Testis (tissue), 3 donors: ENCODE measurements around the gene SPSB3. TPM values are rescaled to one million over a fixed set of nuclear protein-coding genes. Genes with fewer than 3 reads are reported as not detected.

Source experiments
- DNase-seq: peaks from one replicate; pipeline ENCODE4 v3.0.0-alpha.2; 2019
- H3K27ac ChIP-seq, 2 donors: fragments of 200-600 bp; sonication (generic); one replicate each; pipeline ENCODE4 v1.5.1; 2019
- H3K27me3 ChIP-seq: fragments of 200-600 bp; sonication (generic); one replicate; pipeline ENCODE4 v1.5.1; 2019
- H3K36me3 ChIP-seq: fragments of 200-600 bp; sonication (generic); one replicate; pipeline ENCODE4 v1.5.1; 2017; ENCODE audit warnings: low read depth; ENCODE audit errors: missing control alignments
- H3K4me1 ChIP-seq: fragments of 200-600 bp; sonication (generic); one replicate; pipeline ENCODE4 v1.5.1; 2019
- H3K4me3 ChIP-seq, 2 donors: fragments of 200-600 bp; sonication (generic); one replicate each; pipeline ENCODE4 v1.5.1; 2017 to 2019
- H3K9me3 ChIP-seq: fragments of 200-600 bp; sonication (generic); one replicate; pipeline ENCODE4 v1.5.1; 2017
- POLR2A ChIP-seq: fragments of 450-650 bp; IDR thresholded peaks from one replicate; pipeline ENCODE4 v1.6.1; 2017; ENCODE audit warnings: antibody characterized with exemption, mild to moderate bottlenecking, moderate library complexity
- WGBS, 2 donors: methylation state at CpG; one replicate each; pipeline ENCODE4 v1.1.5; 2018; 5-methylcytosine and 5-hydroxymethylcytosine counted together
- intact Hi-C: fragments of 100-400 bp; cut with DNase I; formaldehyde crosslinking; loops from one replicate; pipeline ENCODE4 v1.15.1; 2023; ENCODE audit warnings: low total_unique reads
- polyA plus RNA-seq: library from polyadenylated mRNA; stranded (reverse); fragments of 350-450 nt; fragmentation: Illumina TruSeq; extraction: RNeasy Lipid Tissue Mini Kit (QIAGEN cat#74804); gene quantifications from one replicate; pipeline ENCODE4 v1.2.3, GENCODE V29; 2014; ENCODE audit warnings: low read depth, low replicate concordance; ENCODE audit not compliant: insufficient read depth
- total RNA-seq, 2 donors: library from RNA; depleted of rRNA; stranded (reverse); fragments of >200 nt; gene quantifications; one replicate each; pipeline ENCODE4 v1.2.3, GENCODE V29; 2016
- TF ChIP-seq, protein P1 (sequence below), 3 experiments: fragments of 450-650 bp in 2 of 3; fragments of 200-600 bp in 1 of 3; sonication (generic) in 1 of 3; IDR thresholded peaks; one replicate each; pipeline ENCODE4 v1.5.1; 2016 to 2019; ENCODE audit warnings: antibody characterized with exemption in 3 of 3, mild to moderate bottlenecking in 2 of 3, moderate library complexity in 1 of 3

SPSB3 gene
- total and polyA plus RNA-seq, 3 donors from 2014 or later: 43.8 to 114 (median 111) TPM

DNA sequence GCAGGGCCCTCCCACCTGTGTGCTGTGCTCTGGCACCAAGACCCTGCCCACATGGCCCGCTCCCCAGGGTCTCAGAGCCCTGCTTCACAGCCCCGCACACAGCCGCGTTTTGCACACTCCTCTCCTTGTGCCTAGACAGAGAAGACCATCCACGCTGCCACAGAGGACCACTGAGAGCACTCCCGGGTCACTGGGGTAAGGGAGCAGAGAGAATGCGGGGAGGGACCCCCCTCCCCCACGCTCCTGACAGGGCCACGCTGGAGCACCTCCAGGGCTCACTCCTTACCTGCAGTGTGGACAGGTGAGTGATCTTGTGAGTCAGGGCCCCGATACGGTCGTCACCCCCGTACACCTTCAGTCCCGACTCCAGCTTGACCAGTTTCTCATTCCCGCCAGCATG is 37.2 kb upstream of the SPSB3 start:
- intact Hi-C loops: no loop called here
- Histone ChIP-seq H3K4me3 (no peak overlapping the region), H3K27me3 (no peaks in the 10 kb centered on the region), H3K36me3 (no peaks in the 10 kb centered on the region), H3K4me1 (peaks cover 9% of the 10 kb centered on the region), H3K9me3 (no peaks in the 10 kb centered on the region), H3K27ac (no peak overlapping the region)
- 94 to 98% methylated on average over 13 to 15 of the region's 15 CpGs for WGBS, 2 donors
- no peak for TF ChIP-seq POLR2A
- TF ChIP-seq, protein P1, sequence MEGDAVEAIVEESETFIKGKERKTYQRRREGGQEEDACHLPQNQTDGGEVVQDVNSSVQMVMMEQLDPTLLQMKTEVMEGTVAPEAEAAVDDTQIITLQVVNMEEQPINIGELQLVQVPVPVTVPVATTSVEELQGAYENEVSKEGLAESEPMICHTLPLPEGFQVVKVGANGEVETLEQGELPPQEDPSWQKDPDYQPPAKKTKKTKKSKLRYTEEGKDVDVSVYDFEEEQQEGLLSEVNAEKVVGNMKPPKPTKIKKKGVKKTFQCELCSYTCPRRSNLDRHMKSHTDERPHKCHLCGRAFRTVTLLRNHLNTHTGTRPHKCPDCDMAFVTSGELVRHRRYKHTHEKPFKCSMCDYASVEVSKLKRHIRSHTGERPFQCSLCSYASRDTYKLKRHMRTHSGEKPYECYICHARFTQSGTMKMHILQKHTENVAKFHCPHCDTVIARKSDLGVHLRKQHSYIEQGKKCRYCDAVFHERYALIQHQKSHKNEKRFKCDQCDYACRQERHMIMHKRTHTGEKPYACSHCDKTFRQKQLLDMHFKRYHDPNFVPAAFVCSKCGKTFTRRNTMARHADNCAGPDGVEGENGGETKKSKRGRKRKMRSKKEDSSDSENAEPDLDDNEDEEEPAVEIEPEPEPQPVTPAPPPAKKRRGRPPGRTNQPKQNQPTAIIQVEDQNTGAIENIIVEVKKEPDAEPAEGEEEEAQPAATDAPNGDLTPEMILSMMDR (IDR thresholded peaks at IDR 0.05): no peak
- no peak for DNase-seq

DNA sequence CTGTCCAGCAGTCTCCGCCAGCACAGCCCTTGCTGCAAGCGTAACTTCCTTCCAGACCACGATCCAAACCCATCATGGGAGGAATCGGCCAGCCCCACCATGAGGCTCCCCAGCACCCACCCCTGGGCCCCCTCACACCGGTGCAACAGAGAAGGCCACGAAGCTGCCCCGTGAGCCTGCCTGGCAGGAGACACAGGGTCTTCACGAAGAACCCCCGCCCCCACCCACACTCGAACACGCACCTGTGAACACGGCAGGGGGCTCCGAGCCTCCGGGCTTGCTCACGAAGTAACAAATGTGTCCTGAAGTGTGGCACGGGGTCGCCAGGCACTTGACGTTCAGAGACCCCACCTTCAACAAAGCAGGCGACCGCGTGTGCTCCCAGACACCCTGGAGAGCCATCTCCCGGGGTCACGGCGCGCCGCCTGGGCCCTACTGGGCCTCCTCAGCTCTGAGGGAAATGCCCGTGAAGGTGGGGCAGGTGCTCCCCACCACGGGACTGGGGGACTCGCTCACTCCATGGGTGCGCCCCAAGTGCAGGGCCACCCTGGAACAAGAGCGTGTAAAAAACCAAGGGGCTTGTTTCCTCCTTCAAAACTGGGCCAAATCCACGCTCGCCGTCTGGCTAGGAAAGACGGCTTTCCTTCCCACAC is 36.6 kb upstream of the SPSB3 start:
- no peaks in the 10 kb centered on the region for H3K9me3 ChIP-seq
- no peaks in the 10 kb centered on the region for H3K27me3 ChIP-seq
- TF ChIP-seq POLR2A: no peak
- TF ChIP-seq, protein P1 (IDR thresholded peaks at IDR 0.05): no peak
- H3K4me3 ChIP-seq: no peak overlapping the region
- DNase-seq: no peak
- intact Hi-C loops: no loop called here
- WGBS, 2 donors: 93 to 94% methylated on average over 14 to 34 of the region's 35 CpGs
- H3K27ac ChIP-seq: no peak overlapping the region
- H3K36me3 ChIP-seq: no peaks in the 10 kb centered on the region
- peaks cover 2% of the 10 kb centered on the region for H3K4me1 ChIP-seq

DNA sequence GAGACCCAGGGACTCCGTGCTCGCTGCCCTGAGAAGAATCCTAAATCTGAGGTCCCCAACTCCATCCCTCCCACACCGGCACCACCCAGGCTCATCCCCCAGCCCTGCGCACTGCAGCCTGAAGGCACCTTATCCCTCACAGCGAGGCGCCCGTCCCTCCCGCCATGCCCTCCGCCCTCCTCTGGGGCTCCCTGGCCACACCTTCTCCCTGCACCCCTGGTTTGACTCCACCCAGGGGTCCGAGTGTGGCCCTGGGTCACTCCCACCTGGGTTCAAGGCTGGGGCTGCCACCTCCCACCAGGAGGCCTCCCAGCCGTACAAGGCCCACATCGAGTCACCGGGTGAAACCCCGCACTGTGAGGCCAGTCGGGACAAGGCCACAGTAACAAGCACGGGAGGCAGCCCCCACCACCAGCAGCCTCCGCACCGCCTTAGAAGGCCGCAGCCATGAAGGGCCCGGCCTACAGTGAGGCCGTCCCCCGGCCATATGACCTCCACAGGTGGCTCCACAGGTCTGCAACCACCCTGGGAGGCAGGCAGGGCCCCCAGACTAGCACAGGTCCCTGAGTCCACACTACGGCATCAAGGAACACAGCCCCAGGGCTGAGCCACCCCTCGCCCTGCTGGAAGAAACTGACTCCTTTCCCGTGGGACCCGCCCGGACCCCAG is 36.0 kb upstream of the SPSB3 start:
- Histone ChIP-seq H3K27me3 (no peaks in the 10 kb centered on the region), H3K36me3 (no peaks in the 10 kb centered on the region), H3K4me1 (no peaks in the 10 kb centered on the region), H3K9me3 (no peaks in the 10 kb centered on the region), H3K4me3 (no peak overlapping the region), H3K27ac (no peak overlapping the region)
- WGBS, 2 donors: 86 to 89% methylated on average over 20 to 22 of the region's 27 CpGs
- TF ChIP-seq, protein P1 (IDR thresholded peaks at IDR 0.05): no peak
- no peak for TF ChIP-seq POLR2A
- intact Hi-C loops: no loop called here
- DNase-seq: no peak

DNA sequence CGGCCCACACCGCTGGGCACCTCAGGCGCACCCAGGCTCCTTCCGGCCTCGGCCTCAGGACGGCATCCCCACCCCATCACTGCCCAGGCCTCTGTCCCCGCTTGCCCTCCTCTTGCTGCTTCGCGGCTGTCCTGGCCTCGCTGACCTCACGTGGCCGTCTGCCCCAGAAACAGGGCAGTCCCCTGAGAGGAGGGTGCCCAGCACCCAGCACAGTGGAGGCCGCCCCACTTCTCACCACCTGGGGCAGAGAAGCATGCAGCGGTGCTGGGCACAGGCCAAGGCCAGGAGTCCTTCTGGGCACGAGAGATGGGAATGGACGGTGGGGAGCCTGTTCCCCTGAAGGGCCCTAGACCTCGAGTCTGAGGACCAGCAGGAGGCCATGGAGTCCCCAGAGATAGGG is 35.3 kb upstream of the SPSB3 start:
- Histone ChIP-seq H3K27ac (no peak overlapping the region), H3K27me3 (no peaks in the 10 kb centered on the region), H3K36me3 (no peaks in the 10 kb centered on the region), H3K4me1 (no peaks in the 10 kb centered on the region), H3K4me3 (no peak overlapping the region), H3K9me3 (no peaks in the 10 kb centered on the region)
- 88 to 98% methylated on average over 6 to 17 of the region's 17 CpGs for WGBS, 2 donors
- intact Hi-C loops: no loop called here
- no peak for DNase-seq
- TF ChIP-seq, protein P1 (IDR thresholded peaks at IDR 0.05): no peak
- TF ChIP-seq POLR2A: no peak

DNA sequence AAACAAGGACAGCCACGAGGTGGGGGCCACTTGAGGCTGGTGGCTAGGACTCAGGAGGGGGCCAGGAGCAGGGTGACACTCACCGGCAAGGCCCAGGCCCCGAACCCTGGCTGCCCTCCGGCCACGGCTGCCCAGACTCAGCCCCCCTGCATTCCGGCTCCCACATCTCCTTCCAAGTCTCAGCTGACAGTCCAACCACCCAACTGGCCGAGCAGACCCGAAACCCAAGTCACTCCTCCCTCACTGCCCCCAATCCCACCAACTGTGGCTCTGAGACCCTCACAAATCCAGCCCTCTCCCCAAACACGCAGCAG is 34.9 kb upstream of the SPSB3 start:
- WGBS, 2 donors: 90 to 100% methylated on average over 1 to 9 of the region's 9 CpGs
- no peak overlapping the region for H3K4me3 ChIP-seq
- TF ChIP-seq, protein P1 (IDR thresholded peaks at IDR 0.05): no peak
- TF ChIP-seq POLR2A: no peak
- H3K4me1 ChIP-seq: no peaks in the 10 kb centered on the region
- H3K27me3 ChIP-seq: no peaks in the 10 kb centered on the region
- no peak for DNase-seq
- no peaks in the 10 kb centered on the region for H3K9me3 ChIP-seq
- no peak overlapping the region for H3K27ac ChIP-seq
- H3K36me3 ChIP-seq: no peaks in the 10 kb centered on the region
- intact Hi-C loops: no loop called here
